Measurements from ENCODE around the gene KRTAP10-2.

The KRTAP10-2 gene

DNA sequence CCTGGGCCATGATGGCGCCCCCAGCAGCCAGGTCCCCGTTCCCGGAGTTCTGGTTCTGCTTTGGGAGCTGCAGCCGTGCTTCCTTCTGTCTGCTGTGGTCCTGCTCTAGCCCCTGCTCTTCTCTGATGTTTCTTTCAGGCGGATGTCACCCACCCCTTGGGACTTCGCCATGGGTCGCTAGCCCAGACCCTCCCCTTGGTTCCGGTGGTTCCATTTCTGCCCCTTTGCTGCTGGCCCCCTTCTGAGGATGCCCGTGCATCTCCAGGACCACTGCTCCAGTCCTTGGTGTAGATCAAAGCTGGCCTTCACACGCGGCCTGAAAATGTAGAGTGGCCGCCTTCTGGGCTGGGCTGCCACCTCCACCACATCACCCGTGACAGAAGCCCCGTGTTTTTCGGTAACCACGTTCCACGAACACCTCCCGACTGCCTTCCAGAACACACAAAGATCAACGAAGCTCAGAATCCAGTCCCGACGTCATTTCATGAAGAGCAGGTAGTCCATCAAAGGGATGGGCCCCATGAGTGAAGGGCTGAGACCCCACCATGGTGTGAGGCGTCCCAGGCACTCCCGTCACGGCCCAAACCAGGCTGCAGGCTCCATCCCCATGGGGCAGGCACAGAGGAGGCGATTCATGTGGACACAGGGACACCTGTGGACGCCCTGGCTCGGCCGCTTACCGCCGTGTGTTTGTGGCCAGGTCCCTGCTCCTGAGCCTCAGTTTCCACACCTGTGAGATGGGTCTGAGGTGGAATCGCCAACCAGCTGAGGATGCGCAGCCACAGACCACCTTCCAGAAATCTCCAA, 35.7 kb downstream of the KRTAP10-2 start:
- in situ Hi-C loops (cut with MboI; ENCODE audit: low sequenced_read_pairs) = no loop called here

GRCh38 chr21:44514746-44515358, 36.5 kb downstream of the KRTAP10-2 start:
- in situ Hi-C loops (cut with MboI; ENCODE audit: low sequenced_read_pairs) = no loop called here

- in situ Hi-C loops (cut with MboI; ENCODE audit: low sequenced_read_pairs) = no loop called here
These were observed 37.1 kb downstream of the KRTAP10-2 start for GRCh38 chr21:44514218-44514520.

GRCh38 chr21:44513389-44514217, 37.7 kb downstream of the KRTAP10-2 start:
- in situ Hi-C loops (cut with MboI; ENCODE audit: low sequenced_read_pairs) = no loop called here

- in situ Hi-C loops (cut with MboI; ENCODE audit: low sequenced_read_pairs) = no loop called here
These were observed 38.6 kb downstream of the KRTAP10-2 start for GRCh38 chr21:44512496-44513388.

- in situ Hi-C loops (cut with MboI; ENCODE audit: low sequenced_read_pairs) = no loop called here
These were observed 39.4 kb downstream of the KRTAP10-2 start for GRCh38 chr21:44511938-44512275.

DNA sequence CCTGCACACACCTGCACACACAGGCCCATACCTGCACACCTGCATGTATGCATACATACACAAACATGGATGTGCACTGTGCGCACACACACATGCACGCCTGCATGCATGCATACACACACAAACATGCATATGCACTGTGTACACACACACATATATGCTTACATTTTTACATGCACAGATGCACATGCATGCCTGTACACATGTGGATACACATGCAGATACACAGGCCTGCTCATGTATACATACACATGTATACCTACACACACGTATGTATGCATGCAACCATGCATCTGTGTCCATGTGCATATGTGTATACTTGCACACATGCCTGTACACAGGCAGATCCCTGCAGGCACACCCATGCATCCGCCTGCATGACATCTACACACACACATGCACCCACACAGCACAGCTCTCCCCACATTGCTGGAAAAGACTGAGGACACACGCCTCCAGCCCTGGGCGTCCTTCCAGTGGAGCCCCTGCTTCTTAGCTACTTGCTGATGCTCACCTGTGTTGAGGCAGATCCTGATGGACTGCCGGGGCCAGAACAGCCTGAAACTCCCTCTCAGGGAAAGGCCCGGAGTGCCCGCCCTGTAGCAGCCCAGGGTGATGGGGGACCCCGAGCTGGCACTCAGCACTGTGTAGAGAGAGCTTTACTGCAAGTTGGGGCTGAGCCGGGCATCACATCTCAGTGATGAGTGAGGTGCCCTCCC, 39.9 kb downstream of the KRTAP10-2 start:
- in situ Hi-C loops (cut with MboI; ENCODE audit: low sequenced_read_pairs) = no loop called here

- in situ Hi-C loops (cut with MboI; ENCODE audit: low sequenced_read_pairs) = no loop called here
These were observed 40.6 kb downstream of the KRTAP10-2 start for GRCh38 chr21:44510508-44511218.

DNA sequence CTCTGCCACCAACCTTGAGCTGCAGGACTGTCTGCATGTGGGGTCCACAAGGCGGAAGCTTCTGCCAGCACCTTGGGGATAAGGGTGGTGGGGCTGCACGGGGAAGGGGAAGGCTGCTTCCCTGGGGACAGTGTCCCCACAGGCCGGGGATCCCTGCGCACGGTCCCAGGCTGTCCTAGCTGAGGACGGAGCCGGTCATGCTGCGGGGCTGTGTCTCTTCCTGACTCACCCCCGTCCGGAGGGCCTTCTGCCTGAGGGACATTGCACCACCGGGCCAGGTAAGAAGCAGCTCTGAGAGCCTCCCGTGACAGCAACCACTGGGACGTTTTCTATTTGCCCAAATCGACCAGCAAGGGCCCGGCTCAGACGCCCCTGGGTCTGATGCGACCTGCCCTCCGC, 41.2 kb downstream of the KRTAP10-2 start:
- in situ Hi-C loops (cut with MboI; ENCODE audit: low sequenced_read_pairs) = no loop called here

DNA sequence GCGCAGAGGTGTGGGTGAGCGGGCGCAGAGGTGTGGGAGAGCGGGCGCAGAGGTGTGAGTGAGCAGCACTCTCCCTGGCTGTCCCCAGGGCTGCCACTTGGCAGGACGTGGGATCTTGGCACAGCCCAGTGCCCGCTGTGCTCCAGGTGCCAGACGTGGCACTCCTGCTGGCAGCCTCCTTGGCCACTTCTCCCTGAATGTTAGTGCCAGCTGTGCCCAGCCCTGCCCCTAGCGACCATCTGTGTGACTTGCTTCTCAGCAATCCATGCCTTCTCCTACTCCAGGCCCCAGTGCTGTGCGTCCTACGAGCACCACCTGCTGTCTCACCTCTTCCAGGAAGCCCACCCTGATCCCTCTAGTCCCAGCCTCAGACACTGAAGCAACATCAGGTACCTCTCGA, 41.8 kb downstream of the KRTAP10-2 start:
- in situ Hi-C loops (cut with MboI; ENCODE audit: low sequenced_read_pairs) = no loop called here

GRCh38 chr21:44508711-44509445, 42.4 kb downstream of the KRTAP10-2 start:
- in situ Hi-C loops (cut with MboI; ENCODE audit: low sequenced_read_pairs) = no loop called here

GRCh38 chr21:44508426-44508710, 42.9 kb downstream of the KRTAP10-2 start:
- in situ Hi-C loops (cut with MboI; ENCODE audit: low sequenced_read_pairs) = no loop called here

DNA sequence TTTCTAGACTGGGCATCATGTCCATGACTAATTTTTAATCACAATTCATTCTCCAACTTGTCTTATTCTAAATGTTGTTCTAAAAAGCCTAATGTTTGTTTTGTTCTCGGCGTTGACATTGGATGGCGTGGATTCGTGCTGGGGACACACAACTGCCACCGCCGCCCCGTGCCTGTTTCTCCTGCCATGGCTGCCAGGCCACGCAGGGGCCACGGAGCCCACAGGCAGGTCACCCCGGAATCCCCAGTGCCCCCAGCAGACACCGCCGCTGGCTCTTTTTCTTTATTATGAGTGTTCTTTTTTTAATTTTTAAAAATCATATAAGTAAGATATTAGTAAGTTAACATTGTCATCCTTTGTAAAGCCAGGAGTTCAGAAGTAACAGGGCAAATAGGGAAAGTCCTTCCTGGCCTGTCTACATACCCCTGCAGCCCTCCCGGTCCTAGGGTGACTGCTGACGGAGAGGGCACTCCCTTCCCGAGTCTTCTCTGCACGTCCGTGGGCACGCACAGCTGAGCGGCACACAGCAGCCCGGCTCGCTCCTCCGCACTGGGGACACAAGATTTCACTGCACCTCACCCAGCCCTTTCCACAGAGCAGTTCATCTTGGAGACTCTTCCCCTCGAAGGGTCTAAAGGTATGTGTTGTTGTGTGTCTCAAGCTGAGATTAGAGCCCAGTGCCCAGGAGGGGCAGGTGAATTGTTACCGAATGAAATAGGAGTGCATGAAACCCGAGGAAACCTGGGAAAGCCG, 43.5 kb downstream of the KRTAP10-2 start:
- in situ Hi-C loops (cut with MboI; ENCODE audit: low sequenced_read_pairs) = no loop called here

GRCh38 chr21:44506279-44507255, 44.7 kb downstream of the KRTAP10-2 start:
- in situ Hi-C loops (cut with MboI; ENCODE audit: low sequenced_read_pairs) = no loop called here

DNA sequence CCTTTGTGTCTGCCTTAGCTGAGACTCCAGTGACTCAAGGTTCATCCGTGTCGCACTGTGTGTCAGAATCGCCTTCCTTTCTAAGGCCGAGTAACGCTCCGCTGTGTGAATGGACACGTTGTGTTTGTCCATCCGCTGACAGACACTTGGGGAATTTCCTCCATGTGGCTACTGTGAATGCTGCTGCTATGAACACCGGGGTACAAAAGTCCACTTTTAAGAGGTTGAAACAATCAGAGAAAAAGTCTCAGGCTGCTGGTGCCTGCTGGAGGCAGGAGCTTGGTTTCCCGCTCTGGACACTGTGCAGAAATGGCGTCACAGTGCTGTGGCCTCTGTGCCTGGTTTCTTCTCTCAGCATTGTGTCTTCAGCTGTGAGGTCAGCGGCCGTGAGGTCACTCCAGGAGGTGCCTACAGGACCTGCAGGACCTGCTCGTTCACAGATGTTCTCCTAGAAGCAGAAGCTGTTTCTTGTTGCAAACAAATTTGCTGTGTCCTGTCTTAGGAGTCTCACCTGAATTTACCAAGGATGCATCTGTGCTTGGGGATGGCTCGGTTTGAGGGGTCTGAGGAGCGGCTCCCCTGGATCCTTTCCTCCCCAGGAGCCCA, 45.5 kb downstream of the KRTAP10-2 start:
- in situ Hi-C loops (cut with MboI; ENCODE audit: low sequenced_read_pairs) = no loop called here

DNA sequence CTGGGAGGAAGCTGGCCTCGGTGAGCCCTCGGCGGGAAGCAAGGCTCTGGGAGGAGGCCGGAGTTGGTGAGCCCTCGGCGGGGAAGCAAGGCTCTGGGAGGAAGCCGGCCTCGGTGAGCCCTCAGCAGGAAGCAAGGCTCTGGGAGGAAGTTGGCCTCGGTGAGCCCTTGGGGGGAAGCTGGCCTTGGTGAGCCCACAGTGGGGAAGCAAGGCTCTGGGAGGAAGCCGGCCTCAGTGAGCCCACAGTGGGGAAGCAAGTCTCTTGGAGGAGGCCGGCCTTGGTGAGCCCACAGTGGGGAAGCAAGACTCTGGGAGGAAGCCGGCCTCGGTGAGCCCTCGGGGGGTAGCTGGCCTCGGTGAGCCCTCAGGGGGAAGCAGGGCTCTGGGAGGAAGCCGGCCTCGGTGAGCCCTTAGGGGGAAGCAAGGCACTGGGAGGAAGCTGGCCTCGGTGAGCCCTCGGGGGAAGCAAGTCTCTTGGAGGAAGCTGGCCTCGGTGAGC, 47.4 kb downstream of the KRTAP10-2 start:
- in situ Hi-C loops (cut with MboI; ENCODE audit: low sequenced_read_pairs) = no loop called here
